A673 (cell line): ENCODE data around the gene PSME4.

ENCODE experiments used
- CTCF ChIP-seq: fragments of 300-800, 200-600 bp; sonication (generic); conservative IDR thresholded peaks from 2 replicates; pipeline ENCODE4 v1.5.1; 2017; ENCODE audit warnings: low read depth, mild to moderate bottlenecking, antibody characterized with exemption, low read length, moderate library complexity, mixed read lengths
- EZH2 ChIP-seq: fragments of 200-600 bp; sonication (generic); IDR thresholded peaks from 2 replicates; pipeline ENCODE4 v1.6.1; 2017; ENCODE audit warnings: borderline replicate concordance, low read depth, mild to moderate bottlenecking, mixed read lengths, antibody characterized with exemption, low read length; ENCODE audit not compliant: poor library complexity, severe bottlenecking

GRCh38 chr2:53842891-53843290, 127.9 kb downstream of the PSME4 start:
- TF ChIP-seq CTCF (no peak), EZH2 (no peak)
